ENCODE data around the gene NR4A3. TPM values are rescaled to one million over a fixed set of nuclear protein-coding genes. Genes with fewer than 3 reads are reported as not detected.
A peak's percentile ranks its signal among the peaks of the same experiment; 100 is the strongest.

The NR4A3 gene
- total and polyA plus RNA-seq, 9 of the 15 experiments (the other 6 are each of a cell fraction or from before 2014, with no cell fraction given), result 0.04 to 0.07 TPM; not detected in 7

DNA sequence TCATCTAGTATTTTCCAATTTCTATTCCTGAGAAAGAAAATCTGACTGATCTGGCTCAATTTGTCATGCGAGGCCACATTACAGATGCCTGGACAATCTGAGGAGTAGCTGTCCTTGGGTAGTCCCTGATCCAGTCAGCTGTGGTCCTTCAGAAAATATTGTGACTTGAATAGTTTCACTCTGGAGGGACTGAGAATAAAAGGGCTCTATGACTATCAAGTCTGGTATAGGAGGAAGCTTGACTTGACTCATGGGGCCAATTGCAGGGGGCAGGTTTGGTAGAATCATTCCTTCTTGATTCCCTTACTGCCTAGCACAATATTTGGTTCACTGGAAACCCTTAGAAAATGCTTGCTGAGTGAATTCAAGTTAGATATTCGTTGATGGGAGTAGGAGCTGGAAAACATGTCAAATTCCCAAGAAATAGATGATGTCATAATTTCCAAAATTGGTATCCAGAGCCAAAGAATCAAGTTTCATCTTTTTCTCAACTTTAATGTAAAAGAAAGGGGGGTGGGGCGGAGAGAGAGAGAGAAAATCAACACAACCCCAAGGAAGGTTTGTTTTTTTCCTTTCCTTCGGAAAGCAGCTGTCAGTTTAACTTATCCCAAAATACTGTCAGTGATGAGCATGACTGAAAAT, 52.4 kb downstream of the NR4A3 start:
- H3K4me1 ChIP-seq (replicated peaks in 1 of 2; ENCODE audit: control insufficient read depth in 2 of 2, insufficient read depth in 2 of 2, low read length in 2 of 2), result no peaks in the 10 kb centered on the region
- no peak overlapping the region for H3K4me3 ChIP-seq
- H3K4me2 ChIP-seq (ENCODE audit: insufficient read depth, low read length), result no peak overlapping the region
- no peaks in the 10 kb centered on the region for H3K79me2 ChIP-seq (ENCODE audit: control insufficient read depth, insufficient read depth, low read length)
- WGBS (ENCODE audit: insufficient coverage, low coverage, missing lambda C conversion rate), result 0% methylated on average over 4 of the region's 4 CpGs
- no peak for FAIRE-seq
- no peaks in the 10 kb centered on the region for H3K27me3 ChIP-seq (ENCODE audit: control insufficient read depth in 2 of 2, insufficient read depth in 2 of 2, low read length in 2 of 2)
- H3K9me1 ChIP-seq (ENCODE audit: control insufficient read depth, insufficient read depth, low read length), result no peaks in the 10 kb centered on the region
- H3K36me3 ChIP-seq (ENCODE audit: control insufficient read depth, insufficient read depth, low read length), result no peaks in the 10 kb centered on the region
- H2AFZ ChIP-seq (ENCODE audit: low read depth, low read length), result no peak overlapping the region
- H3K9me3 ChIP-seq (replicated peaks; ENCODE audit: control insufficient read depth, insufficient read depth, low read depth, low read length), result no peaks in the 10 kb centered on the region
- H4K20me1 ChIP-seq (replicated peaks; ENCODE audit: control insufficient read depth, insufficient read depth, low read length), result no peaks in the 10 kb centered on the region
- in situ Hi-C loops (cut with MboI), result no loop called here
- ChIA-PET POLR2A (interaction anchor here (0.7 kb wide), 1 partner anchor 143 kb away, joined by 3 read pairs; no protein-coding TSS in a partner anchor), CTCF (ENCODE audit: low intra/inter-chr PET ratio) (interaction anchor here (0.5 kb wide), 1 partner anchor 10 kb away, joined by 3 read pairs; no protein-coding TSS in a partner anchor)
- no TSS peak for BruUV-seq (replicated peaks)
- H3K9ac ChIP-seq (ENCODE audit: insufficient read depth in 1 of 2, low read depth in 2 of 2, low read length in 2 of 2), result no peak overlapping the region
- TF ChIP-seq NFXL1 (CRISPR knock-in tag; IDR thresholded peaks at IDR 0.05) (no peak), KDM5B (IDR thresholded peaks at IDR 0.05; ENCODE audit: insufficient replicate concordance, low read depth, low read length) (no peak), ATF7 (IDR thresholded peaks at IDR 0.05) (peak; percentile 25; the same call in 1 of the 2 replicates), ZNF561 (CRISPR knock-in tag; conservative IDR thresholded peaks at IDR 0.05) (no peak), HMG20A (CRISPR knock-in tag; conservative IDR thresholded peaks at IDR 0.05) (no peak), ZNF224 (CRISPR knock-in tag; IDR thresholded peaks at IDR 0.05) (no peak), NELFE (IDR thresholded peaks at IDR 0.05; ENCODE audit: insufficient read depth, insufficient read length) (no peak), ZNF23 (CRISPR knock-in tag; IDR thresholded peaks at IDR 0.05) (no peak), FUS (optimal IDR thresholded peaks at IDR 0.05; ENCODE audit: low read depth, low read length) (no peak), ZNF408 (CRISPR knock-in tag; IDR thresholded peaks at IDR 0.05; ENCODE audit: low read depth) (no peak), GATAD2B (IDR thresholded peaks at IDR 0.05; ENCODE audit: borderline replicate concordance) (no peak), HNRNPH1 (optimal IDR thresholded peaks at IDR 0.05; ENCODE audit: low read depth, low read length) (no peak), ATF3 (IDR thresholded peaks at IDR 0.05) (peak; percentile 26; the same call in 1 of the 2 replicates), ATF3 (CRISPR knock-in tag; conservative IDR thresholded peaks at IDR 0.05) (no peak)
- TF ChIP-seq, protein P1, sequence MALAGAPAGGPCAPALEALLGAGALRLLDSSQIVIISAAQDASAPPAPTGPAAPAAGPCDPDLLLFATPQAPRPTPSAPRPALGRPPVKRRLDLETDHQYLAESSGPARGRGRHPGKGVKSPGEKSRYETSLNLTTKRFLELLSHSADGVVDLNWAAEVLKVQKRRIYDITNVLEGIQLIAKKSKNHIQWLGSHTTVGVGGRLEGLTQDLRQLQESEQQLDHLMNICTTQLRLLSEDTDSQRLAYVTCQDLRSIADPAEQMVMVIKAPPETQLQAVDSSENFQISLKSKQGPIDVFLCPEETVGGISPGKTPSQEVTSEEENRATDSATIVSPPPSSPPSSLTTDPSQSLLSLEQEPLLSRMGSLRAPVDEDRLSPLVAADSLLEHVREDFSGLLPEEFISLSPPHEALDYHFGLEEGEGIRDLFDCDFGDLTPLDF (CRISPR knock-in tag; IDR thresholded peaks at IDR 0.05), result no peak
- intact Hi-C loops (cut with micrococcal nuclease), result no loop called here
- no peak for ATAC-seq
- DNase-seq (ENCODE audit: extremely low read depth in 1 of 4, low spot score in 3 of 4), result no peak
- no peak overlapping the region for H3K27ac ChIP-seq (ENCODE audit: extremely low read depth, low read depth, low read length)
